Osteoblast (primary cell): ENCODE data around the gene NPAS3. TPM values are rescaled to one million over a fixed set of nuclear protein-coding genes. Genes with fewer than 3 reads are reported as not detected.

ENCODE experiments used
- DNase-seq: peaks from one replicate; pipeline ENCODE4 v3.0.0; 2011; ENCODE audit warnings: low spot score, mixed read lengths; ENCODE audit not compliant: insufficient read length; ENCODE audit errors: missing footprints
- H2AFZ ChIP-seq: 2 replicates; pipeline ENCODE4 v1.6.0; 2011; ENCODE audit warnings: mild to moderate bottlenecking, low read length
- H3K27ac ChIP-seq: 2 replicates; pipeline ENCODE4 v1.5.1; 2011; ENCODE audit warnings: mild to moderate bottlenecking, low read depth, low read length, moderate library complexity
- H3K27me3 ChIP-seq: 2 replicates; pipeline ENCODE4 v1.6.0; 2012; ENCODE audit warnings: mild to moderate bottlenecking, control low read depth, inconsistent platforms, low read length, moderate library complexity; ENCODE audit not compliant: insufficient read depth
- H3K36me3 ChIP-seq: 2 replicates; pipeline ENCODE4 v1.5.1; 2011; ENCODE audit warnings: mild to moderate bottlenecking, low read length, control low read depth, moderate library complexity; ENCODE audit not compliant: insufficient read depth
- H3K4me1 ChIP-seq: 2 replicates; pipeline ENCODE4 v1.5.1; 2011; ENCODE audit warnings: mild to moderate bottlenecking, low read length, control low read depth, moderate library complexity; ENCODE audit not compliant: insufficient read depth
- H3K4me2 ChIP-seq: 2 replicates; pipeline ENCODE4 v1.6.0; 2011; ENCODE audit warnings: mild to moderate bottlenecking, low read length; ENCODE audit not compliant: insufficient read depth
- H3K4me3 ChIP-seq: fragments of 200-600 bp; sonication (generic); 3 replicates; pipeline ENCODE4 v1.5.1; 2012; ENCODE audit warnings: mild to moderate bottlenecking, low read length, inconsistent platforms; ENCODE audit not compliant: insufficient read depth
- H3K79me2 ChIP-seq: 2 replicates; pipeline ENCODE4 v1.6.0; 2012; ENCODE audit warnings: mild to moderate bottlenecking, low read length, control low read depth, inconsistent platforms; ENCODE audit not compliant: insufficient read depth
- H3K9me3 ChIP-seq: 2 replicates; pipeline ENCODE4 v1.5.1; 2011; ENCODE audit warnings: low read depth, low read length, control low read depth
- H4K20me1 ChIP-seq: 2 replicates; pipeline ENCODE4 v1.6.0; 2012; ENCODE audit warnings: mild to moderate bottlenecking, low read length, control low read depth; ENCODE audit not compliant: insufficient read depth
- CTCF ChIP-seq: IDR thresholded peaks from 2 replicates; pipeline ENCODE4 v1.5.1; 2011; ENCODE audit warnings: mild to moderate bottlenecking, low read depth, low read length, moderate library complexity; ENCODE audit errors: extremely low read depth
- total RNA-seq: library from RNA; depleted of rRNA; stranded (reverse); fragments of >200 nt; gene quantifications from 2 replicates; pipeline ENCODE4 v1.2.3, GENCODE V29; 2012

Gene NPAS3
- total RNA-seq, 1 donor, result 0.72 TPM

- DNase-seq, result no peak
- H3K27ac ChIP-seq, result no peak overlapping the region
- H3K4me2 ChIP-seq, result no peak overlapping the region
- no peaks in the 10 kb centered on the region for H3K9me3 ChIP-seq
- H3K27me3 ChIP-seq, result peaks cover 20% of the 10 kb centered on the region
- H3K4me1 ChIP-seq, result peaks cover 3% of the 10 kb centered on the region
- H2AFZ ChIP-seq, result no peak overlapping the region
- no peaks in the 10 kb centered on the region for H3K36me3 ChIP-seq
- no peak for TF ChIP-seq CTCF
- H3K4me3 ChIP-seq, result no peak overlapping the region
- no peaks in the 10 kb centered on the region for H3K79me2 ChIP-seq
- no peaks in the 10 kb centered on the region for H4K20me1 ChIP-seq
These were observed 672.9 kb downstream of the NPAS3 start for GRCh38 chr14:33611405-33612196.

- Histone ChIP-seq H3K4me1 (peaks cover 3% of the 10 kb centered on the region), H3K27me3 (peaks cover 21% of the 10 kb centered on the region), H3K4me2 (no peak overlapping the region), H3K4me3 (no peak overlapping the region), H4K20me1 (no peaks in the 10 kb centered on the region), H2AFZ (no peak overlapping the region), H3K79me2 (no peaks in the 10 kb centered on the region), H3K9me3 (no peaks in the 10 kb centered on the region), H3K27ac (no peak overlapping the region), H3K36me3 (no peaks in the 10 kb centered on the region)
- no peak for TF ChIP-seq CTCF
- no peak for DNase-seq
These were observed 673.5 kb downstream of the NPAS3 start for GRCh38 chr14:33612197-33612505.

- Histone ChIP-seq H3K4me3 (no peak overlapping the region), H3K9me3 (no peaks in the 10 kb centered on the region), H3K4me2 (no peak overlapping the region), H3K4me1 (peaks cover 6% of the 10 kb centered on the region), H3K27ac (no peak overlapping the region), H3K27me3 (peaks cover 9% of the 10 kb centered on the region), H3K79me2 (no peaks in the 10 kb centered on the region), H2AFZ (no peak overlapping the region), H3K36me3 (no peaks in the 10 kb centered on the region), H4K20me1 (no peaks in the 10 kb centered on the region)
- DNase-seq, result no peak
- TF ChIP-seq CTCF, result no peak
These were observed 678.5 kb downstream of the NPAS3 start for GRCh38 chr14:33617154-33617553.

- DNase-seq, result no peak
- H3K4me3 ChIP-seq, result no peak overlapping the region
- peaks cover 9% of the 10 kb centered on the region for H3K27me3 ChIP-seq
- no peaks in the 10 kb centered on the region for H3K36me3 ChIP-seq
- no peaks in the 10 kb centered on the region for H3K79me2 ChIP-seq
- H3K4me2 ChIP-seq, result no peak overlapping the region
- TF ChIP-seq CTCF, result no peak
- H2AFZ ChIP-seq, result no peak overlapping the region
- H3K27ac ChIP-seq, result no peak overlapping the region
- peaks cover 6% of the 10 kb centered on the region for H3K4me1 ChIP-seq
- no peaks in the 10 kb centered on the region for H4K20me1 ChIP-seq
- no peaks in the 10 kb centered on the region for H3K9me3 ChIP-seq
These were observed 679.9 kb downstream of the NPAS3 start for GRCh38 chr14:33618361-33619105.
